H1 (cell line): Measurements from ENCODE around the gene NELFB. TPM values are rescaled to one million over a fixed set of nuclear protein-coding genes. Genes with fewer than 3 reads are reported as not detected.

Experiments
- CTCF ChIA-PET: fragments of 300-600 bp; sonication (Branson Sonifier 250); formaldehyde crosslinking; loops from one replicate; lab custom pipeline; 2021; ENCODE audit not compliant: partially characterized antibody; lab: Charles Lee
- POLR2A ChIA-PET: fragments of 300-600 bp; sonication (Branson Sonifier 250); formaldehyde crosslinking; loops from one replicate; lab custom pipeline; 2021; ENCODE audit warnings: inconsistent platforms; ENCODE audit not compliant: partially characterized antibody; lab: Charles Lee
- DNase-seq, 2 experiments: peaks; one replicate each; pipeline versions ENCODE4 v3.0.0 to v3.0.0-alpha.2; 2010 to 2022; ENCODE audit warnings: low spot score in 2 of 2, low read depth in 1 of 2, mixed read lengths in 1 of 2
- FAIRE-seq: peaks from 2 replicates; lab custom pipeline; 2011; peaks lifted over from hg19 to GRCh38; lab: Jason Lieb, UNC
- H2AFZ ChIP-seq: 2 replicates; pipeline ENCODE4 v1.8.1; 2012; ENCODE audit warnings: low read length, inconsistent platforms
- H2AK5ac ChIP-seq: 2 replicates; pipeline ENCODE4 v1.6.1; 2013; ENCODE audit warnings: low read depth, low read length
- H2BK120ac ChIP-seq: replicated peaks from 2 replicates; pipeline ENCODE3; 2013; ENCODE audit warnings: low read depth, low read length, inconsistent platforms
- H2BK12ac ChIP-seq: 2 replicates; pipeline ENCODE4 v1.6.1; 2013; ENCODE audit warnings: low read depth, low read length
- H2BK15ac ChIP-seq: 2 replicates; pipeline ENCODE4 v1.6.1; 2013; ENCODE audit warnings: low read length
- H2BK20ac ChIP-seq: 2 replicates; pipeline ENCODE4 v1.6.1; 2013; ENCODE audit warnings: low read length
- H2BK5ac ChIP-seq: 2 replicates; pipeline ENCODE4 v1.6.1; 2013; ENCODE audit warnings: low read depth, low read length
- H3K14ac ChIP-seq: 2 replicates; pipeline ENCODE4 v1.6.1; 2013; ENCODE audit warnings: inconsistent platforms; ENCODE audit not compliant: insufficient read length
- H3K18ac ChIP-seq: 2 replicates; pipeline ENCODE4 v1.6.1; 2013; ENCODE audit warnings: low read length; ENCODE audit errors: extremely low read depth
- H3K23ac ChIP-seq: 2 replicates; pipeline ENCODE4 v1.6.1; 2013; ENCODE audit warnings: inconsistent platforms; ENCODE audit not compliant: insufficient read length
- H3K23me2 ChIP-seq: 2 replicates; pipeline ENCODE4 v1.6.1; 2013; ENCODE audit warnings: low read depth, low read length
- H3K27ac ChIP-seq: 2 replicates; pipeline ENCODE4 v1.6.1; 2011; ENCODE audit warnings: low read depth, low read length, inconsistent platforms
- H3K27me3 ChIP-seq, 4 experiments: replicated peaks in 1 of 4; 1 replicate in 1 of 4; 2 replicates in 3 of 4; pipeline versions ENCODE4 v1.6.1 to v1.8.1; 2011 to 2013; ENCODE audit warnings: low read length in 3 of 4, mild to moderate bottlenecking in 3 of 4, inconsistent platforms in 2 of 4, mixed read lengths in 2 of 4, moderate library complexity in 1 of 4; ENCODE audit not compliant: control insufficient read depth in 3 of 4, insufficient read depth in 3 of 4; ENCODE audit errors: extremely low read depth in 1 of 4
- H3K36me3 ChIP-seq, 4 experiments: 2 replicates each; pipeline versions ENCODE4 v1.6.1 to v1.8.1; 2011 to 2013; ENCODE audit warnings: mild to moderate bottlenecking in 4 of 4, low read length in 3 of 4, moderate library complexity in 2 of 4, control low read depth in 1 of 4, inconsistent platforms in 1 of 4; ENCODE audit not compliant: insufficient read depth in 4 of 4, control insufficient read depth in 2 of 4
- H3K4ac ChIP-seq: replicated peaks from 2 replicates; pipeline ENCODE3; 2013; ENCODE audit warnings: low read length, low read depth, mixed read lengths, inconsistent platforms; ENCODE audit not compliant: insufficient read length
- H3K4me1 ChIP-seq, 4 experiments: replicated peaks in 1 of 4; 1 replicate in 1 of 4; 2 replicates in 3 of 4; pipeline versions ENCODE4 v1.6.1 to v1.8.1; 2011 to 2013; ENCODE audit warnings: low read length in 3 of 4, inconsistent platforms in 2 of 4, mixed read lengths in 1 of 4; ENCODE audit not compliant: insufficient read depth in 4 of 4, control insufficient read depth in 3 of 4
- H3K4me2 ChIP-seq, 2 experiments: 2 replicates each; pipeline versions ENCODE4 v1.6.1 to v1.8.1; 2011 to 2013; ENCODE audit warnings: low read depth in 2 of 2, low read length in 2 of 2, control low read depth in 1 of 2, inconsistent platforms in 1 of 2, mild to moderate bottlenecking in 1 of 2; ENCODE audit not compliant: insufficient read depth in 1 of 2
- H3K4me3 ChIP-seq, 4 experiments: fragments of 200-600, 300-600 bp in 1 of 4; sonication (generic), shearing (Covaris generic), sonication (Bioruptor Twin) in 1 of 4; 2 replicates each; pipeline versions ENCODE4 v1.5.1 to v1.8.1; 2011 to 2016; ENCODE audit warnings: low read length in 4 of 4, low read depth in 3 of 4, control low read depth in 2 of 4, inconsistent platforms in 2 of 4, mild to moderate bottlenecking in 2 of 4, mixed read lengths in 1 of 4, moderate library complexity in 1 of 4; ENCODE audit not compliant: insufficient read depth in 2 of 4; ENCODE audit errors: extremely low read depth in 1 of 4
- H3K56ac ChIP-seq: replicated peaks from 2 replicates; pipeline ENCODE3; 2013; ENCODE audit warnings: low read depth, mild to moderate bottlenecking, mixed read lengths, low read length, inconsistent platforms; ENCODE audit not compliant: insufficient read length
- H3K79me1 ChIP-seq: 2 replicates; pipeline ENCODE4 v1.6.1; 2013; ENCODE audit warnings: low read depth, low read length, control low read depth
- H3K79me2 ChIP-seq, 2 experiments: 2 replicates each; pipeline versions ENCODE4 v1.6.1 to v1.8.1; 2012 to 2013; ENCODE audit warnings: low read length in 2 of 2, mild to moderate bottlenecking in 2 of 2, inconsistent platforms in 1 of 2; ENCODE audit not compliant: insufficient read depth in 2 of 2, control insufficient read depth in 1 of 2
- H3K9ac ChIP-seq, 4 experiments: replicated peaks in 1 of 4; 1 replicate in 1 of 4; 2 replicates in 3 of 4; pipeline versions ENCODE4 v1.6.1 to v1.8.1; 2011 to 2013; ENCODE audit warnings: low read depth in 3 of 4, low read length in 3 of 4, control low read depth in 2 of 4, mild to moderate bottlenecking in 2 of 4, moderate library complexity in 2 of 4, inconsistent platforms in 1 of 4; ENCODE audit errors: extremely low read depth in 1 of 4
- H3K9me3 ChIP-seq, 2 experiments: 2 replicates each; pipeline versions ENCODE4 v1.6.1 to v1.8.1; 2012 to 2013; ENCODE audit warnings: mild to moderate bottlenecking in 2 of 2, moderate library complexity in 2 of 2, control low read depth in 1 of 2, inconsistent platforms in 1 of 2, low read depth in 1 of 2, low read length in 1 of 2, mixed read lengths in 1 of 2; ENCODE audit not compliant: insufficient read depth in 2 of 2
- H4K20me1 ChIP-seq, 2 experiments: replicated peaks in 1 of 2; 2 replicates each; pipeline versions ENCODE3 to v1.8.1; 2011 to 2013; ENCODE audit warnings: inconsistent platforms in 2 of 2, low read length in 2 of 2, mild to moderate bottlenecking in 1 of 2; ENCODE audit not compliant: insufficient read depth in 2 of 2, control insufficient read depth in 1 of 2
- H4K5ac ChIP-seq: 2 replicates; pipeline ENCODE4 v1.6.1; 2013; ENCODE audit warnings: low read length, low read depth, mixed read lengths, inconsistent platforms; ENCODE audit not compliant: insufficient read length
- H4K8ac ChIP-seq: 2 replicates; pipeline ENCODE4 v1.8.0; 2013; ENCODE audit warnings: mild to moderate bottlenecking, moderate library complexity, low read length, inconsistent platforms; ENCODE audit not compliant: insufficient read depth; ENCODE audit errors: extremely low read depth
- H4K91ac ChIP-seq: replicated peaks from 2 replicates; pipeline ENCODE3; 2013; ENCODE audit warnings: low read length, mixed read lengths, inconsistent platforms; ENCODE audit not compliant: insufficient read length
- POLR2AphosphoS5 ChIP-seq: IDR thresholded peaks from 2 replicates; pipeline ENCODE4 v1.6.1; 2011; ENCODE audit warnings: low read depth, low read length
- RNF2 ChIP-seq: fragments of 200-900, 300-1000 bp; sonication (generic); IDR thresholded peaks from 2 replicates; pipeline ENCODE4 v1.7.1; 2016; ENCODE audit warnings: borderline replicate concordance, low read depth, mild to moderate bottlenecking, antibody characterized with exemption, low read length; ENCODE audit not compliant: poor library complexity, severe bottlenecking; ENCODE audit errors: missing control alignments
- SP1 ChIP-seq: IDR thresholded peaks from 2 replicates; pipeline ENCODE4 v1.6.1; 2011; ENCODE audit warnings: low read depth, low read length
- WGBS, 2 experiments: shearing (Covaris generic) in 1 of 2; methylation state at CpG; one replicate each; pipeline versions ENCODE4 v1.1.6 to v1.1.7; 2013 to 2015; ENCODE audit warnings: low lambda C conversion rate in 2 of 2, mixed read lengths in 2 of 2, inconsistent platforms in 1 of 2, low coverage in 1 of 2, missing lambda C conversion rate in 1 of 2; ENCODE audit not compliant: insufficient replicate concordance in 2 of 2, insufficient coverage in 1 of 2, insufficient read length in 1 of 2; ENCODE audit errors: extremely low coverage in 1 of 2, missing lambda C conversion rate in 1 of 2; 5-methylcytosine and 5-hydroxymethylcytosine counted together
- polyA plus RNA-seq, 7 experiments: library from polyadenylated mRNA; depleted of rRNA in 3 of 7; stranded (reverse) in 5 of 7; unstranded in 2 of 7; fragments of >200 nt in 5 of 7; fragments of 200-250 nt in 2 of 7; gene quantifications; 1 replicate in 5 of 7; 2 replicates in 1 of 7; 4 replicates in 1 of 7; pipeline versions ENCODE4 v1.2.1 to v1.2.3, GENCODE V29; 2011 to 2013; ENCODE audit warnings: missing spikeins in 2 of 7, mixed read lengths in 2 of 7
- total RNA-seq: library from RNA; stranded (reverse); fragmentation: NEBNext Ultra II Directional; extraction: Animal tissue kit (Norgen Biotek cat#: 25700); gene quantifications from 2 replicates; pipeline ENCODE4 v1.2.1, GENCODE V29; 2021

The NELFB gene
- total and polyA plus RNA-seq, 2 of the 8 experiments (the other 6 are each of a cell fraction or from before 2014, with no cell fraction given), result 57.6 to 78.0 TPM

GRCh38 chr9:137242269-137243203 lies 12.6 kb upstream of the NELFB start:
- Histone ChIP-seq H3K4me2 (peak overlapping the region; percentile 76 to 87), H4K5ac (no peak overlapping the region), H3K23ac (no peak overlapping the region), H3K18ac (no peak overlapping the region), H3K4me3 (peak overlapping the region; percentile 64 to 92 (median 74)), H3K79me2 (peaks cover 0 to 20% of the 10 kb centered on the region in 2 experiments; a peak in 2 of 4 replicates), H2AK5ac (no peak overlapping the region), H2BK20ac (no peak overlapping the region), H2AFZ (no peak overlapping the region), H2BK120ac (no peak overlapping the region), H3K4me1 (peaks cover 0 to 20% (median 11%) of the 10 kb centered on the region in 4 experiments; a peak in 5 of 7 replicates), H4K20me1 (peaks cover 22 to 23% of the 10 kb centered on the region in 2 experiments), H3K14ac (no peak overlapping the region), H3K4ac (no peak overlapping the region), H3K56ac (no peak overlapping the region), H3K9ac (no peak overlapping the region; a peak in 1 of 7 replicates), H4K8ac (no peak overlapping the region), H3K9me3 (no peaks in the 10 kb centered on the region), H3K36me3 (peaks cover 6 to 18% (median 15%) of the 10 kb centered on the region in 4 experiments; a peak in 7 of 8 replicates), H2BK15ac (no peak overlapping the region), H3K27me3 (no peaks in the 10 kb centered on the region), H3K27ac (no peak overlapping the region), H4K91ac (no peak overlapping the region), H2BK5ac (no peak overlapping the region), H2BK12ac (no peak overlapping the region), H3K23me2 (peaks cover 5% of the 10 kb centered on the region; the same call in 1 of the 2 replicates), H3K79me1 (peaks cover 5% of the 10 kb centered on the region)
- CTCF ChIA-PET, result interaction anchor here (0.6 to 9.1 kb wide), 12 partner anchors 9 to 213 kb away, joined by 3 to 113 read pairs (median 5); partner anchors contain the start of genes CYSRT1, RNF208, RNF224 and SLC34A3
- POLR2A ChIA-PET, result interaction anchor here (0.6 to 69.9 kb wide), 18 partner anchors 8 to 267 kb away, joined by 3 to 1462 read pairs (median 4); partner anchors contain the start of genes ANAPC2, CYSRT1, NDOR1 and NELFB
- no peak for DNase-seq
- no peak for FAIRE-seq
- TF ChIP-seq SP1, result peak; percentile 32; the same call in 1 of the 2 replicates
- TF ChIP-seq RNF2, result no peak
- TF ChIP-seq POLR2AphosphoS5, result peak; percentile 12; the same call in 1 of the 2 replicates
- WGBS, 2 experiments, result 89% methylated on average over 36 of the region's 36 CpGs; no CpG with 5 or more reads in 1 of the 2 experiments
